GM13976 (cell line): ENCODE data around the gene ANGPTL4.

Experiments
- DNase-seq: peaks from one replicate; pipeline ENCODE4 v3.0.0; 2012; ENCODE audit warnings: low spot score
- in situ Hi-C: fragments of 300-500 bp; cut with MboI; formaldehyde crosslinking; loops from one replicate; pipeline ENCODE4 v1.12.0; 2022; ENCODE audit warnings: low sequenced_read_pairs, mixed read lengths, inconsistent platforms; ENCODE audit not compliant: unreplicated experiment
- TF ChIP-seq, protein P1 (sequence below): IDR thresholded peaks from 2 replicates; pipeline ENCODE4 v1.5.1; 2012; ENCODE audit warnings: borderline replicate concordance, mild to moderate bottlenecking; ENCODE audit not compliant: insufficient read depth; ENCODE audit errors: extremely low read depth, missing control alignments, control extremely low read depth

The ANGPTL4 gene

DNA sequence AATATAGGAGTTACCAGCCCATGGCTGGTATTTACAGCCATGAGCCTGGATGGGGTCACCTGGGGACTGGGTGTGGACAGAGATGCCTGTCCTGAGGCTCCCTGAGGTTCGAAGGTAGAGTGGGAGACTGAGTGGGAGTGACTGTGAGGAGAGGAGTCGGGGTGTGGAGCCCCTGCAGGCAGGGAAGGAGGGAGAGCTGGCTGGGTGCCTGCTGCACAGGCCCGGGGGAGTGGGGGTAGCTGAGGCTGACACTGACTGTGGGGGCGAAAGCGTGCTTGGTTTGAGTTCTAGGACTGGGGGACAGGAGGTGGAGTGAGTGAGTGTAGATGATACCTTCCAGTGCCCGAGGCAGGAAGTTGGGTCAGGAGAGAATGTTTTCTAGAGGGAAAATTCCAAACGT, 33.3 kb downstream of the ANGPTL4 start:
- in situ Hi-C loops = no loop called here
- no peak for DNase-seq
- TF ChIP-seq, protein P1, sequence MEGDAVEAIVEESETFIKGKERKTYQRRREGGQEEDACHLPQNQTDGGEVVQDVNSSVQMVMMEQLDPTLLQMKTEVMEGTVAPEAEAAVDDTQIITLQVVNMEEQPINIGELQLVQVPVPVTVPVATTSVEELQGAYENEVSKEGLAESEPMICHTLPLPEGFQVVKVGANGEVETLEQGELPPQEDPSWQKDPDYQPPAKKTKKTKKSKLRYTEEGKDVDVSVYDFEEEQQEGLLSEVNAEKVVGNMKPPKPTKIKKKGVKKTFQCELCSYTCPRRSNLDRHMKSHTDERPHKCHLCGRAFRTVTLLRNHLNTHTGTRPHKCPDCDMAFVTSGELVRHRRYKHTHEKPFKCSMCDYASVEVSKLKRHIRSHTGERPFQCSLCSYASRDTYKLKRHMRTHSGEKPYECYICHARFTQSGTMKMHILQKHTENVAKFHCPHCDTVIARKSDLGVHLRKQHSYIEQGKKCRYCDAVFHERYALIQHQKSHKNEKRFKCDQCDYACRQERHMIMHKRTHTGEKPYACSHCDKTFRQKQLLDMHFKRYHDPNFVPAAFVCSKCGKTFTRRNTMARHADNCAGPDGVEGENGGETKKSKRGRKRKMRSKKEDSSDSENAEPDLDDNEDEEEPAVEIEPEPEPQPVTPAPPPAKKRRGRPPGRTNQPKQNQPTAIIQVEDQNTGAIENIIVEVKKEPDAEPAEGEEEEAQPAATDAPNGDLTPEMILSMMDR = no peak

DNA sequence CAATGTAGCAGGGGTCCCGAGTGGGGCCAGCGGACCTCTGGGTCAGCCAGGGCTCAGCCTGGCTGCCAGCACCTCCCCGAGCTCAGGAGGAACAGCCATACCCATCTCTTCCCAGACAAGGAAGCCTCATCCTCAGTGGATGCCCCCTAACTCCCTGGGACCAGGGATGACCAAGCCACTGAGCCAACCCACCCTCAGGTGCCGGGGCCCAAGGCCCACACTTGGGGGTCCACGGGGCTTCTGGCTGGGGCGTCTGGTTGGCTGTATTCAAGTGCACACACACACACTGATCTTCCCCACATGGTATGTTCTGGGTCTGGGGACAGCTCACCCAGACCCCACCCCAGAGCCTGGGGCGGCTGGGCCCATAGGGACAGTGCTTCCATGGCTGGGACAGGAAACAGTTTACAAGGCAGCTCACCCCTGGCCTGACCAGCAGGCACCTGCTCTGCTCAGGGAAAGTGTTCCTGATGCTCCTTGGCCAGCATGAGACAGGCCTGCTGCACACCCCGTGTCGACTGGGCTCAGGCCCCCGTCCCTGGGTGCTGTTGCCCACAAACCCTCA, 33.9 kb downstream of the ANGPTL4 start:
- TF ChIP-seq, protein P1 = no peak
- in situ Hi-C loops = no loop called here

DNA sequence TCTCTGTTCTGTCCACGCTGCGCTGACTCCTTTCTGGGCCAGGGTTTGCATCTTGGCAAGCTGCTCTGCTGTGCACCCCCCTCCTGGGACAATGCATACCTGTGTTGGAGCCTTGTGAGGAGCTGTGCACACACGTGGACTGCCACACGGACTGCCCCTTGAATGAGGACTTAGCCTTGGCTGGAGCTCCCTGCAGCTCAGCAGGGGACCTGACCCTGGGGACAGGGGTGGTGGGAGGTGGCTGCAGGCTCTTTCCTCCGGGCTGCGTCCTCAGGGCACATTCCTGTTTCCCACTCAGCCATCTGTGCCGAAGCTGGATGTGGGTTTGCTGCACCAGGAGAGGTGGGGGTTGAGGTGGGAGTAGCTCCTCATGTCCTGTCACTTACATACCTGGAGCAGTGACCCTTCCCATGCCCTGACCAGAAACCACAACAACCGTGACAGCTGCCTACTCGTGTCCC, 34.4 kb downstream of the ANGPTL4 start:
- TF ChIP-seq, protein P1 = no peak
- in situ Hi-C loops = no loop called here
- no peak for DNase-seq

More for the DNA sequence above, 33.9 kb downstream of the ANGPTL4 start:
- no peak for DNase-seq

DNA sequence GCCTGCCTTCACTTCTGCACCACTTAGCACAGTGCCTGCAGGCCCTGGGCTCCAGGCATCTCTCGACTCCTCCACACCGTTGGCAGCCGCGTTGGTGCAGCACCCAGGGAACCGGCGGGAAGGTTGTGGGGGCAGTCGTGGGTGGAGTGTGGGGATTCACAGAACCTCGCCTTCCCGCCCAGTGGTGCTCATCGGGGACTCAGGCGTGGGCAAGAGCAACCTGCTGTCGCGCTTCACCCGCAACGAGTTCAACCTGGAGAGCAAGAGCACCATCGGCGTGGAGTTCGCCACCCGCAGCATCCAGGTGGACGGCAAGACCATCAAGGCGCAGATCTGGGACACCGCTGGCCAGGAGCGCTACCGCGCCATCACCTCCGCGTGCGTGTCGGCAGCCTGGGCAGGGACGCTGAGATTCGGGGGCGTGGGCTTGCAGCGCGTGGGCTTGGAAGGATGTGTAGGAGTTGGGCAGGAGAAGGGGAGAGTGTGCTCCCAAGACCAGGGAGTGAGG, 35.8 kb downstream of the ANGPTL4 start:
- DNase-seq = no peak
- TF ChIP-seq, protein P1 = no peak
- in situ Hi-C loops = no loop called here

DNA sequence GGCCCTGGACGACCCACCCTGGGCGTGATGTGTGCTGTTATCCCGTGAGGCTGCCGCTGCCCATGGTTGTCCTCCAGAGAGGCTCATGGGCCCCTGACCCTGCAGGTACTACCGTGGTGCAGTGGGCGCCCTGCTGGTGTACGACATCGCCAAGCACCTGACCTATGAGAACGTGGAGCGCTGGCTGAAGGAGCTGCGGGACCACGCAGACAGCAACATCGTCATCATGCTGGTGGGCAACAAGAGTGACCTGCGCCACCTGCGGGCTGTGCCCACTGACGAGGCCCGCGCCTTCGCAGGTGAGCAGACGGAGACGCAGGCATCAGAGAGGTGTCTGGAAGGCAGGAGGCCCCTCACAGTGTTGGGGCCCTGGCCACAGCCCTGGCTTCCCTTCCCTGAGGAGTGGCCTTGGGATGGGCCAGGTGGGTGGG, 38.0 kb downstream of the ANGPTL4 start:
- TF ChIP-seq, protein P1 = no peak
- DNase-seq = no peak
- in situ Hi-C loops = no loop called here

DNA sequence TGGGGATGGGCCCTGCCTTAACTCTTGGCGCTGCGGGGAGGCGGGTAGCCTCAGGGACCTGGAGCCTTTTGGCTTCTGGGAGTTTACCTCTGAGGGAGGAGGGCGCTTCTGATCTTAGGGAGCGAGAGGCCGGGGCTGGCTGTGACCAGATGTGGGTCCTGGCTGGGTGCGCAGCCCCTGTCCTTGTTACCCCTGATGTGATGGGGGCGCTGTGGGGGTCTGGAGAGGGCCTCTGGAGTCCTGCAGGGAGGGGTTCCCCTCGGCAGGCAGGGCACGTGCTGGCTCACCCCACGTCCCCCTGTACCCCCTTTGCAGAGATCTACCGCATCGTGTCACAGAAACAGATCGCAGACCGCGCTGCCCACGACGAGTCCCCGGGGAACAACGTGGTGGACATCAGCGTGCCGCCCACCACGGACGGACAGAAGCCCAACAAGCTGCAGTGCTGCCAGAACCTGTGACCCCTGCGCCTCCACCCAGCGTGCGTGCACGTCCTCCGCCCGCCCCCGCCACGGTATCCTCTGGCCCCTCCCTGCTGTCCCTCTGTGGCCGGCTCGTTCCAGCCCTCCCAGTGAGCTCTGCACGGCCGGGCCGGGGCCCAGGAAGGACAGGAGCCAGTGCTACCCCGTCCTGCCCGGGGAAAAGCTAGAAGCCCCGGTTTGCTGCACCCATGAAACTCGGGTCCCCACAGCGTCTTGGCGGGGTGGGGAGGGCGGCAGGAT, 39.3 kb downstream of the ANGPTL4 start:
- in situ Hi-C loops = no loop called here
- TF ChIP-seq, protein P1 = no peak
- DNase-seq = no peak
